GM19238 (cell line): ENCODE data around the gene TAF1D.
"Not testable (repeated sequence)": the region's sequence is repeated elsewhere in the genome, so short reads cannot be mapped to it uniquely, and the experiment has no call there.

Source experiments
- DNase-seq: peaks from one replicate; pipeline ENCODE4 v3.0.0; 2011; ENCODE audit warnings: low spot score; ENCODE audit not compliant: insufficient read length

The TAF1D gene

GRCh38 chr11:93741094-93741881 lies at the start of gene TAF1D, which contains the start of gene C11orf54:
Gene TAF1D (minus strand): TSS chr11:93741495. CDS start chr11:93739304, 2,191 bp downstream.
Gene C11orf54 (plus strand): TSS chr11:93741672. CDS start chr11:93747394, 5,722 bp downstream.
- DNase-seq: peak; percentile 77

GRCh38 chr11:93784935-93785360 lies 43.7 kb upstream of the TAF1D start:
- peak; percentile 5 for DNase-seq

- peak; percentile 83 for DNase-seq
Observed at GRCh38 chr11:93784145-93784934, 43.0 kb upstream of the TAF1D start, which contains the start of gene MED17. Gene MED17 (plus strand): TSS chr11:93784282. CDS start chr11:93784514, 232 bp downstream.

- no peak for DNase-seq
Observed at GRCh38 chr11:93783765-93784144, 42.5 kb upstream of the TAF1D start.

GRCh38 chr11:93783362-93783761 lies 42.1 kb upstream of the TAF1D start:
- DNase-seq: no peak

- DNase-seq: no peak
Observed at GRCh38 chr11:93775289-93775688, 34.0 kb upstream of the TAF1D start.

GRCh38 chr11:93774560-93774959 lies 33.3 kb upstream of the TAF1D start:
- DNase-seq: not testable (repeated sequence)

GRCh38 chr11:93773601-93774200 lies 32.4 kb upstream of the TAF1D start:
- DNase-seq: no peak

GRCh38 chr11:93773045-93773477 lies 31.8 kb upstream of the TAF1D start:
- no peak for DNase-seq

- DNase-seq: no peak
Observed at GRCh38 chr11:93772123-93772522, 30.8 kb upstream of the TAF1D start.

- DNase-seq: no peak
Observed at GRCh38 chr11:93770160-93770559, 28.9 kb upstream of the TAF1D start.

- DNase-seq: no peak
Observed at GRCh38 chr11:93767018-93767417, 25.7 kb upstream of the TAF1D start.

GRCh38 chr11:93766504-93766903 lies 25.2 kb upstream of the TAF1D start:
- no peak for DNase-seq

GRCh38 chr11:93765551-93765950 lies 24.3 kb upstream of the TAF1D start:
- no peak for DNase-seq

- no peak for DNase-seq
Observed at GRCh38 chr11:93761910-93762309, 20.6 kb upstream of the TAF1D start.

- DNase-seq: not testable (repeated sequence)
Observed at GRCh38 chr11:93759123-93759522, 17.8 kb upstream of the TAF1D start.

GRCh38 chr11:93757924-93758865 lies 16.9 kb upstream of the TAF1D start:
- DNase-seq: no peak

GRCh38 chr11:93757301-93757700 lies 16.0 kb upstream of the TAF1D start:
- DNase-seq: no peak

GRCh38 chr11:93756748-93757147 lies 15.5 kb upstream of the TAF1D start:
- no peak for DNase-seq

- no peak for DNase-seq
Observed at GRCh38 chr11:93753241-93753640, 11.9 kb upstream of the TAF1D start.

- no peak for DNase-seq
Observed at GRCh38 chr11:93751001-93751400, 9.7 kb upstream of the TAF1D start.
